SHP77 treated with DMSO at 0.1 percent for 48 hours (cell line): ENCODE measurements around the gene PNPLA1.

Experiments used
- DNase-seq: peaks from one replicate; lab custom pipeline; 2025; lab: John Stamatoyannopoulos, UW

PNPLA1 gene

DNA sequence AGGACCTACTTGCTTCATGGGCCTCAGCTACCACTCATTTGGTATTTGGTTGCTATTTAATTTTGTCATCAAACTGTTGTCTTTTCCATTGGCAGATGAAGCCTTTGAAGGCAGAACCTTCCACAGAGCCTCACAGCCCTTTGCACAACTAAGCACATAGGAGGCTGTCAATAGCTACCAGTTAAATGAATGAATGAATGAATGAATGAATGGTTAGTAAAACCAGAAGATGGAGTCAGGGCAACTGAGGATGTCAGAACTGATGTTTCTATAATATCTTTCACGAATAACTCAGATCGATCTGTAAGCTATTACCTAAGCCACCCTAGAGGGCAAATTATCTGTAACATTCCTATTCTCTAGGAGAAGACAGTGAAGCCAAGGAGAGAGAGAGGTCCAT, 47.8 kb downstream of the PNPLA1 start:
- no peak for DNase-seq

DNA sequence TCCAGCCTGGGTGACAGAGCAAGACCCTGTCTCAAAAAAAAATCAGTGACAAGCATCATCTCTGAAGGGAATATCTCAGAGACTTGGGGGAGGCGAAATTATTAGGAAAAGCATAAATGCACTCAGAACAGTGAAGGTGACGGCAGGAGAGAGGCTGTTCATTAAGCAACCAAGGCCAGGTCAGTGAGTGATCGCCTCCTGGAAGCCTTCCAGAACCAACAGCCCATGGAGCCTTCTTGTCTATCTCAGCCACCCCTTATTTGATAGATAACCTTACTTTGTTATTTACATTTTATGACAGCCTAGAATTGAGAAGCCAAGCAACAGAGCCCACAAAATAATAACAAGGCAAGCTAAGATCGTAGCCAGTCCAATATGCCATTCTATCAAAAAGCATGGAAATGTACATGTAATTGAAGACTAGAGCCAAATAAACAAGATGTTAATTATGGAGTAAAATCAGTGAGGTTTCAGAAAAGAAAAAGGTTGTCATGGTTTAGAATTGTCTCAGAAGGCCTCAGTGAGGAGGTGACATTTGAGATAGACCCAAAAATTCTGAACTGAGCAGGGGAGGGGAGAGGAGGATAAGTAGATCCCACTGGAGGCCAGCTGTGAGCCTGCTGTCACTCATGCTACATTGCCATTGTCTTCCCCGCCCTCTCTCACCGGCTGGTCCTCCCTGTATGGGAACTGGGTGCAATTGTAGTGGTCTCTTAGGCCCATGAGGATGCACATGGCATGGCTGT, 49.0 kb downstream of the PNPLA1 start:
- no peak for DNase-seq

GRCh38 chr6:36319436-36319762, 49.5 kb downstream of the PNPLA1 start:
- DNase-seq: peak; percentile 72

GRCh38 chr6:36319821-36320220, 50.0 kb downstream of the PNPLA1 start:
- DNase-seq: no peak

GRCh38 chr6:36320475-36320874, 50.6 kb downstream of the PNPLA1 start:
- DNase-seq: peak; percentile 42

DNA sequence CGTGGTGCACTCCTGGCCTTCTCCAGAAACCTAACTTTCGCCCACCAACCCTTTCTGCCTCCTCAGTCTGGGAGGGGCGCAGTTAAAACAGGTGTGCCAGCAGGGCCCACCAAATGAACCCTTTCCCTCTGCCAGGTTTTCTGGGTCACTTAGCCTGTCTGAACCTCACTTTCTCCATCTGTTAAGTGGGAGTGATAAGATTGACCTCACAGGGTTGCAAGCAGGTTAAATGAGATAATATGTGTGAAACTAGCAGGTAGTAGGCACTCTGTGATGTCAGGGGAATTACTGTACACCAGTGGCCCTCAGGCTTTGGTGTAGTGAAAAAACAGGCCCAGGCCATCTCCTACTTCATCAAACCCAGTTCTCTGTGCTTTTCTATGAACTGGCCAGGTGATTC, 52.7 kb downstream of the PNPLA1 start:
- no peak for DNase-seq

GRCh38 chr6:36323062-36323461, 53.2 kb downstream of the PNPLA1 start:
- no peak for DNase-seq

GRCh38 chr6:36324191-36324590, 54.3 kb downstream of the PNPLA1 start:
- no peak for DNase-seq

DNA sequence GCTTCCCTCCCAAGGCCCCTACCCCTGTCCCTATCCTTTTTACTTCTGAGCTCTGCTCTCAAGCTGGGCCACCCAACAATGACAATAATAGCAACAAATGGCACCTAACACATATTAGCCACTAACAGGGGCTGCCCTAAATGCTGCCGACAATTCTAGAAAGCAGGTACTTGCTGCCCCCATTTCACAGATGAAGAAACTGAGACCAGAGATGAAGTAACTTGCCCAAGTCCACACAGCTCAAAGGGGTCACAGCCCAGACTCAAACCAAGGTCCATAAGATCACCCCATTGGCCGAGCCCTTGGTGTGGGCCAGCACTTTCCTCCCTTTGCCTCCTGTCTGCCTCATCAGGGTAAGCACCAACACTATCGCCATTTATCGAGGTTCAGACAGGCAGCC, 54.9 kb downstream of the PNPLA1 start:
- DNase-seq: no peak

DNA sequence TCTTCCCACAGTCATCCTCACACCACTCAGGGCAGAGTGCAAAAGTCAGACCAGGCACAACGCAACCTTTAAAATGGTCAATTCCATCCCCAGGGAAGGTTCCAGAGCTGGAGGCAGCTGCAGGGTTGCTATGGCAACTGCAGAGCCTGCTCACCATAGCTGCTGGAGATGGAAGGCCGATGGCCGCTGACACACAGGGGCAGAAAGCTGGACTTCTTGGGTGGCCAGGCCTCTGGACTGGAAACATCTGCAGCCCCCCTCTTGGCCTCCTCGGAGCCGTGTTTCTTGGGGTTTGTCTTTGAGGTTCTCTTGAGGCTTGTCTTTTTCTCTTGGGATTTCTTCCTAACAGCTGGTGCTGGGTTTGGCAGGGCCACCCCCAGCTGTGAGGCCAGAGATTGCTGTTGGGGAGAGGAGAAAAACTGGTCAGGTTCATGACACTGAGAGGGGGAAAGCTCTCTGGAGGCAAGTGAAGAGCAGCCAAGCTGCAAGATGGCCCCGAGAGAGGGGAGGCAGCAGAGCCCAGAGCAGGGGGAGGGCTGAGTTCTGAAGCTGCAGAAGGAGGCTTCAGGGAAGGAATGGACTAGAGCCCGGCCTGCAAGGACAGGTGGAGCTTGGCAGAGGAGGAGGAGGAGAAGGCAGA, 56.6 kb downstream of the PNPLA1 start:
- no peak for DNase-seq

- DNase-seq: no peak
Observed at GRCh38 chr6:36327226-36327918, 57.5 kb downstream of the PNPLA1 start.

GRCh38 chr6:36327919-36328236, 58.0 kb downstream of the PNPLA1 start:
- no peak for DNase-seq

- DNase-seq: no peak
Observed at GRCh38 chr6:36328600-36328999, 58.7 kb downstream of the PNPLA1 start.

GRCh38 chr6:36329798-36330291, 60.0 kb downstream of the PNPLA1 start:
- no peak for DNase-seq

DNA sequence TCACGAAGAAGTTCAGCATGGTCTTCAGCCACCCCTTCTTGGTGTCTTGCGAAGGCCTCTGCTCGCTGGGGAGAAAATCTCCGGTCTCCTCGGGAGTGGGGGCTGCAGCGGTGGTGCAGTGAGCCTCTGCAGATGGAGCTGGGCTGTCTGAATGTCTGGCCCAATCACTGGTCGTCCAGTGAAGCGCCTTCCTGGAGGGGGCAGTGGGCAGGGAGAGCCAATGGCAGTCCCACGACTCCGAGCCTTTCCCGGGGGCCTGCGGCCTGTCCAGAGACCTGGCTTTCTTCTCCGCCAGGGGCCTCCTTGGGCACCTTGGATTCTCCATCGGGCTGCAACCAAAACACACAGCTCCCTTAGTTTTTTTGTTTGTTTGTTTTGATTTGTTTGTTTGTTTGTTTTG, 60.5 kb downstream of the PNPLA1 start:
- no peak for DNase-seq

DNA sequence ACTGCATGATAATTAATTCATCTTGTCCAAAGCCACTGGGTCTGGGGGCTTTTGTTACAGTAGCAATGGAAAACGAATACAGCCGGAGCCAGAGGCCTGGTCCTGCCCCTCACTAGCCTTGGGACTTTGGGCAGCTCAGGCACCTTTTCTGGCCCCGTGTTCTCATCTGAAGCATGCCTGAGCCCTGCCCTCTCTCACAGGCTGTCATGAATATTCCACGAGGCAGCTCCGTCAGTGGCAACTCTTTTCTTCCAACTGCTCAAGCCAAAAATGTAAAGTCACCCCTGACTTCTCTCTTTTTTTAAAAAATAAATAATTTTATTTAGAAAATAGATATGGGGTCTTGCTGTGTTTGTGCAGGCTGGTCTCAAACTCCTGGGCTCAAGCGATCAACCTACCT, 61.5 kb downstream of the PNPLA1 start:
- no peak for DNase-seq

GRCh38 chr6:36333171-36333895, 63.5 kb downstream of the PNPLA1 start:
- no peak for DNase-seq

DNA sequence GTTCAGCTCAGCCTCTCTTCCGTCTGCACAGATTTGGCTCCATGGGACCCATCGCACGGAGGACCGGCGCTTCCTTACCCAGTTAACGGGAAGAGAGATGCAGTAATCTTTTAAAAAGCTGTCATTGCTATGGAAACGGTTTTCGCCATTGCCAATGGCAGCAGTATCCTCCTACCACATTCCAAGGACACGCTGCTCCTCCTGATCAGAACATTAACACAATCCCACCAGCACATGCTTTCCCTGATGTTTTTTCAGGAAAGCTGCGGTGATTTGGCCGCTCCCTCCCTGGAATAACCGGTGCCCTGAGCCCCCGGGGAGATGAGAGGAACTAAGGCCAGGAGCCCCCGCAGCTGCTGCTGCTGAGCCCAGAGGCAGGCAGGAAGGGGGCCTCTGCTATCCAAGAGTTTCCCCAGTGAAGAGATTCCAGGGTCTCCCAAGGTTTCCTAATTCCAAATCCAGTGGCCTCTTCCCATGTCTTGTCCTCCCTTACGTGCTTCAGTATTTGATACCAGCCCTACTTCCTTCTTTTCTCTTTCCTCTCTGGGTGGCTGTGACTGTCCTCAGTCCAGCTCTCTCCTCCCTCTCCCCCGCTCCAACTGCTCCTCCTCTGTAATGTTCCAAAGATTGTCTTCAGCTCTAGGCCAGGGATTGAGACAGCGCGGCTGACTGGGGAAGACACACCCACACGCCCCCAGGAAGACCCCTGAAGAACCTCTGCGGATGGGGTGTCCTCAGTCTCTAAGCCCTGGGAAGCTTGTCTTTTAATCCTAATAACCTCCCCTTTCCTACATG, 64.3 kb downstream of the PNPLA1 start:
- DNase-seq: no peak

- no peak for DNase-seq
Observed at GRCh38 chr6:36334832-36335459, 65.1 kb downstream of the PNPLA1 start.

- no peak for DNase-seq
Observed at GRCh38 chr6:36335465-36336207, 65.8 kb downstream of the PNPLA1 start.
